Stimulated activated CD8-positive, alpha-beta memory T cell treated with anti-CD3 and anti-CD28 coated beads, Interleukin-4, amount 100 ng/mL, for 24 hours (primary cell): ENCODE results near the gene ATAD3B.
A peak's percentile ranks its signal among the peaks of the same experiment; 100 is the strongest.

ENCODE experiments used
- DNase-seq: peaks from one replicate; pipeline ENCODE4 v3.0.0-alpha.2; 2020; ENCODE audit warnings: low read depth

ATAD3B gene

GRCh38 chr1:1535201-1536018 is 63.8 kb downstream of the ATAD3B start:
- no peak for DNase-seq

DNA sequence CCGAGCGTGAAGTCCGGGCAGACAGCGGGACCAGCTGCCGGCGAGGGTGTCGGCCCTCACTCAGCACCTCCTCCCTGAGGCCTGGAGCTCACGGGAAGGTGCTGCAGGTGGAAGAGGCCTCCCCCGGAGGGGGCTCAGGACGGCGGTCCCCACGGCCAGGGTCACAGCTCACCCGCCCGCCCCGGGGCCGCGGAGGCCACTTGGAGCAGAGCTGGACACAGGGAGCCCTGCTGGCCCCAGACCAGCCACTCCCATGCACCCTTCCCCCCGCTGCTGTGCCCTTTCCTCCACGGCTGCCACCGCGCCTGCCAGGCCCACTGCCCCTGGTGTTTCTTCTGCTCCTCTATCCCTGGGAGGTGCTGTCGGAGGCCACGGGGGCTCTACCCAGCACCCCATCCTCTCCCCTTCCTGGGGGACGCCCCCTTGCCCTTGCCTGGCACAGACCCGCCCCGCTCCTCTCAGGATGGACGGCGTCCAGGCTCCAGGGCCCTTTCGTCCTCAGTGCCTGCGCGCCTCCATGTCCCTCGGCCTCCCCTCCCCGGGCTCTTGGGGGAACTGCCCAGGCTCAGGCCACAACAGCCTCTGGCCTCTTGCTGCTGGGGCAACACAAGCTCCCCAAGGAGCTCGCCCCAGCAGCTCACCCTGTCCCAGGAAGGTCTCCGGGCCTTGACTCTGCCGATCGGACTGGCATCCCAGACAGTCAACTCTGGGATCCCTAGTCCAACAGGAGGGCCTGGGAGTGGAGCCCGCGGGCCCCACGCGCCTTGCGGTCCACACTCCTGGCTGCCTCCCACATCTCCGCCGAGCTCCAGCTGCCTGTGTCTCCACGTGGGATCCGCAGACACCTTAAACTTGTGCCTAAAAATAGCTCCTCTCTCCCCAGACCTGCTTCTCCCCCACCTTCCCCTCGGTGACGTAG is 64.7 kb downstream of the ATAD3B start:
- DNase-seq, result no peak

GRCh38 chr1:1536938-1537546 is 65.5 kb downstream of the ATAD3B start:
- no peak for DNase-seq

- no peak for DNase-seq
These were observed 66.2 kb downstream of the ATAD3B start for GRCh38 chr1:1537626-1538250.

DNA sequence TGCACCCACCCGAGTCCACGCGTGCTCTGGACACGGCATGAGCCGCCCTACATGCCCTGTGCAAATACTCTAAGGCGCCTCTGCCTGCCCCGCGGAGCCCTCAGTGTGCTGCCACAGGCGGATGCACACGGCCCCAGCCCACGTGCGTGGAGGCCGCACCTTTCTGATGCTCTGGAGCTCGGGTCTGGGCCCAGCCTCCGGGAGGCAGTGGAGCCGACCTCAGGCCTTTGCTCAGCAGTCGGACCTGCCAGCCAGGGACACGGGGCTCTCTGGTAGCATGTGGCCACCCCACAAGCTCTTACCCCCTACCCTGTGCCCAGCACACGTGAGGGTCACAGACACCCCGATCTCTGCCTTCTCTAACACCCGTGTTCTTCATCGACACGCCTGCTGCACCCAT is 66.8 kb downstream of the ATAD3B start:
- no peak for DNase-seq

- DNase-seq, result no peak
These were observed 67.4 kb downstream of the ATAD3B start for GRCh38 chr1:1538989-1539309.

- DNase-seq, result no peak
These were observed 67.9 kb downstream of the ATAD3B start for GRCh38 chr1:1539310-1540089.

- DNase-seq, result peak; percentile 59
These were observed 68.7 kb downstream of the ATAD3B start, which contains the start of gene TMEM240 for GRCh38 chr1:1540090-1540817. TMEM240 (minus strand) TSS chr1:1540624; CDS start chr1:1540346, 278 bp downstream.

GRCh38 chr1:1540818-1541628 is 69.5 kb downstream of the ATAD3B start:
- no peak for DNase-seq

DNA sequence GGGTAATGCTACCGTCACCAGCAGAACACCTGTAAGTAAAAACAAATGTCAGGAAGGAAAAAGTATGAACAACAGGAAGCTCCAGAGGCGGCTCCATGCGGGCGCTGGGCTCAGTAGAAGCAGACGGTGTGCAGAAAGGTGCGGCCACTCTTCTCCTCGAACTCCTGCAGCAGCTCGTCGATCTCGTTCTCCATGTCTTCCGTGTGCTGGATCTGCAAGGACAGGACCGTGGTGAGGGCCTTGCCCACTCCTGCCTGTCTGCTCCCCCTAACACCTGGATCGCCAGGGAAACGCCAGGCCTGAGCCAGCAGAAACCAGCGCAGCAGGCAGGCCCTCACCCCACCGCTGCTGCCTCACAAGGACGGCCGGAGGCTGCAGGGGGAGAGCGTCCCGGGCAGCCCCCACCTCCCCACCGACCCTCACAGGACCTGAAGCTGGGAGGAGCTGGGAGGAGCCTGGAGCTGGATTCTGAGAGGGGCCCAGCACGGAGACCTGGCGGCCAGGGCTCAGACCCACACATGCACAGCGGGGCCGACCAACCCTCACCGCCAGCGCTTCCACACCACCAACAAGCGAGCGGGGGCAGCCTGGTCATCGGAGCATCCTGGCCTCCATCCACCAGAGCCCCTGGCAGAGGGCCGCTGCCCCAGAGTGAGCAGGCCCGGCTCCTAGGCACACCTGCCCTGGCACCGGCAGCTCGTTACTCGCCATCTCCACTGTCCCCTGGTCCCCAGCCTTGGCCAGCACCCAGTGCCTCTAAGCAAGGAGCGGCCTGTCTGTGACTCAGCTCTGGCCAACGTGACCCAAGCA is 70.6 kb downstream of the ATAD3B start:
- no peak for DNase-seq

GRCh38 chr1:1542766-1543705 is 71.5 kb downstream of the ATAD3B start:
- no peak for DNase-seq

DNA sequence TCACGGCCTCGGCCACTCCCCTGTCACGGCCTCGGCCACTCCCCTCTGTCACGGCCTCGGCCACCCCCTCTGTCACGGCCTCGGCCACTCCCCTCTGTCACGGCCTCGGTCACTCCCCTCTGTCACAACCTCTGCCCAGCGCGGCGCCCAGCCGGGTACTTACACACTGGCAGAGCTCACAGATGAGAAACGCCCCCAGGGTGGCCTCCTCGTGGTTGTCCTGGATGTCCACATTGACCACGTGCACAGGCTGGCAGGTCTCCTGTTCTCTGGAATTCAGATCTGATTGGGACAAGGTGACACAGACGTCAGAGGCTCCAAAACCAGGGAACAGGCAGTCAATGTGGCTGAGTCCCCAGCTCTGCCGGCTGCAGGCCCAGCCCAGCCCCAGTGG is 72.1 kb downstream of the ATAD3B start:
- DNase-seq, result no peak

DNA sequence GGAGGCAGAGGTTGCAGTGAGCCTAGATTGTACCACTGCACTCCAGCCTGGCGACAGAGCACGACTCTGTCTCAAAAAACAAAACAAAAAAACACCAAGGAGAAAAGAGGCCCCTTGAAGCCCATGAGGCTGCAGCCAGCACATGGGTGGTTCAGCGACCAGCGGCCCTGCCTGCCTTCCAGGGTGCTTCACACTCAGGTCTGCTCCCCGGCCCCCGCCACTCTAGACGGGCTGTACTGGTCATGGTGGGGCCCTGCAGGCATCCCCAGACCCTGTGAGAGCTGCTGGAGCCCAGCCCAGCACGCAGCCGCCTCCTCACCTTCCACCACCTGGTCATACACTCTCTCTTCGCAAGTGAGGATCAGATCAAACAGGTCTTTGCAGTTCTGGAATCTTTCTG is 73.0 kb downstream of the ATAD3B start:
- DNase-seq, result no peak
